ENCODE measurements around the gene BSN.

GRCh38 chr3:49512781-49513355 lies 41.4 kb upstream of the BSN start:
- TF ChIP-seq CTCF (IDR thresholded peaks at IDR 0.05; ENCODE audit: low read depth, low read length) (no peak), EZH2phosphoT487 (IDR thresholded peaks at IDR 0.05; ENCODE audit: low read depth) (no peak)

Measured in OCI-LY3 (cell line).